ENCODE data around the gene GHRL.

GRCh38 chr3:10288575-10288960 lies 4.2 kb downstream of the GHRL start:
- no peak for TF ChIP-seq CTCF (IDR thresholded peaks at IDR 0.05)
- no peak for TF ChIP-seq NFE2L2 (conservative IDR thresholded peaks at IDR 0.05; ENCODE audit: low read length)
- TF ChIP-seq RARB (CRISPR knock-in tag; IDR thresholded peaks at IDR 0.05) = no peak
- no peak for TF ChIP-seq EP300 (IDR thresholded peaks at IDR 0.05)
- TF ChIP-seq PHF8 (IDR thresholded peaks at IDR 0.05; ENCODE audit: borderline replicate concordance, low read depth) = no peak
- TF ChIP-seq ESRRA (IDR thresholded peaks at IDR 0.05; ENCODE audit: borderline replicate concordance, low read length) = no peak
- TF ChIP-seq HDAC2 (IDR thresholded peaks at IDR 0.05) = no peak
- TF ChIP-seq ELK1 (IDR thresholded peaks at IDR 0.05; ENCODE audit: low read depth, low read length) = no peak
- no peak for TF ChIP-seq PBX3 (IDR thresholded peaks at IDR 0.05)
